Measurements from ENCODE around the gene ASB9. TPM values are rescaled to one million over a fixed set of nuclear protein-coding genes. Genes with fewer than 3 reads are reported as not detected.

The ASB9 gene
- total RNA-seq, 4 donors from 2014 or later: 0.65 to 15.4 (median 2.4) TPM

DNA sequence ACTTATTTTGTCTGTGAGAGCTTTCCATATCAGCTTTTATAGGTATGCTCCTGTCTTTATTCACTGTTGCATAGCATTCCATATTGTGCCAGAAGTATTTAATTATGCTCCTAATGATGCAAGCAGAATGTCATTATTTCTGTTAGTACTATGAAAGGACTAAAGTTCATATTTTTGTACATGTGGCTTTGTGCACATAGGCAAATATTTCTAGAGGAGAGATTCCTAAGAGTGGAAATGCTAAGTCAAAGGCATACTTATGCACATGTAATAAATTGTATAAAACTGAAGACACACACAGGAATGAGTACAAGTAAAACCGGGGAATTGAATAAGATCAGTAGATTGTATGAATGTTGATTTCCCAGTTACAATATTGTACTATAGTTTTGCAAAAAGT, 1.9 kb upstream of the ASB9 start:
- TF ChIP-seq, protein P1, sequence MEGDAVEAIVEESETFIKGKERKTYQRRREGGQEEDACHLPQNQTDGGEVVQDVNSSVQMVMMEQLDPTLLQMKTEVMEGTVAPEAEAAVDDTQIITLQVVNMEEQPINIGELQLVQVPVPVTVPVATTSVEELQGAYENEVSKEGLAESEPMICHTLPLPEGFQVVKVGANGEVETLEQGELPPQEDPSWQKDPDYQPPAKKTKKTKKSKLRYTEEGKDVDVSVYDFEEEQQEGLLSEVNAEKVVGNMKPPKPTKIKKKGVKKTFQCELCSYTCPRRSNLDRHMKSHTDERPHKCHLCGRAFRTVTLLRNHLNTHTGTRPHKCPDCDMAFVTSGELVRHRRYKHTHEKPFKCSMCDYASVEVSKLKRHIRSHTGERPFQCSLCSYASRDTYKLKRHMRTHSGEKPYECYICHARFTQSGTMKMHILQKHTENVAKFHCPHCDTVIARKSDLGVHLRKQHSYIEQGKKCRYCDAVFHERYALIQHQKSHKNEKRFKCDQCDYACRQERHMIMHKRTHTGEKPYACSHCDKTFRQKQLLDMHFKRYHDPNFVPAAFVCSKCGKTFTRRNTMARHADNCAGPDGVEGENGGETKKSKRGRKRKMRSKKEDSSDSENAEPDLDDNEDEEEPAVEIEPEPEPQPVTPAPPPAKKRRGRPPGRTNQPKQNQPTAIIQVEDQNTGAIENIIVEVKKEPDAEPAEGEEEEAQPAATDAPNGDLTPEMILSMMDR (IDR thresholded peaks at IDR 0.05; ENCODE audit: low read depth): no peak

DNA sequence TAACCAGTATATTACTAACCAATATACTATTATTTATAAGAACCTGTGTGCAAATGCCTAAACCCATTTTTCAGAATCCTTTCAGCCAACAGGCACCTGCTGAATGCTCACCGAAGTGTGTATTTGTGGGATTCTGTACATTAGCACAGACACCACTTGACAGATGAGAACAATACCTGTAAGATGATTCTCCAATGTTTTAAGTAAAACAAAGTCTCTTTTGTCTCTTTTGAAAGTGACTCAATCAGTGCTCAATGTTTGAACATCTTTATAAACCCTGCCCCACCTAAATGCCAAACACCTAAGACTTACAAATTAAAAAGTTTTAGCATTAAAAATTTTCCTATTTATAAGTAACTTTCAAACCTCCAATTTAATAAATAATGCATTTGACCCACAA, 763 bp downstream of the ASB9 start:
- TF ChIP-seq, protein P1 (IDR thresholded peaks at IDR 0.05; ENCODE audit: low read depth): no peak

DNA sequence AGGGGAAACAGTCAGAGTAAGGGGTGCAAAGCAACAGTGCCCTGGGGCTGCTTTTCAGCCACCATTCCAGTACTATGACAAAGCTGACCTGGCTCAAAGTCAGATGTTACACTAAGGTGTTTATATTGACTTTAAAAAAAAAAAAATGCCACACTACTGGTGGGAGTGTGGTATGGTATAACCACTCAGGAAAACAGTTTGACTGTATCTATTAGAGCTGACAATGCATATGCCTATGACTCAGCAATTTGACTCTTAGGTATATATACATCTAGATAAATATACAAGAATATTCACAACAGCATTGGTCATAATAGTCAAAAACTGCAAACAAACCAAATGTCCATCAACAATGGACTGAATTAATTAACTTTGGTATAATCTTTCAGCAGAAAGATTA, 15.0 kb downstream of the ASB9 start:
- TF ChIP-seq, protein P1 (IDR thresholded peaks at IDR 0.05; ENCODE audit: low read depth): no peak

DNA sequence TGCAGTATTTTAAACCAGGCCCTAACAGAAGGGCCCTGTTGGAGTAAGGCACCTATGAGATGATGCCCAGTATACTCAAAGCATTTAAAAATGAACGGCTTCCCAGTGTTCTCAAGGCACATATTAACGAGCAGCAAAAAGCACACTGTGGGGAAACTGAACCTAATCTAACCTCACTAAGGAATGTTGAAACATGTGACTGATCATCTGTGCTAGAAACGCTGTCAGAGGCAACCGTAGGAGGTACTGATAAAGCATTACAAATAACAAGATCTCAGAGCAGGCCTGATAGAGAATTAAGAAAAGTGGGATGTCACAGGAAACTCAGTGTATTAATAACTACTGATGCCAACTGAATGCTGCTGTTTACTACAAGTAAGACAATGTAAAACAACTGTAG, 24.0 kb downstream of the ASB9 start:
- TF ChIP-seq, protein P1 (IDR thresholded peaks at IDR 0.05; ENCODE audit: low read depth): no peak

DNA sequence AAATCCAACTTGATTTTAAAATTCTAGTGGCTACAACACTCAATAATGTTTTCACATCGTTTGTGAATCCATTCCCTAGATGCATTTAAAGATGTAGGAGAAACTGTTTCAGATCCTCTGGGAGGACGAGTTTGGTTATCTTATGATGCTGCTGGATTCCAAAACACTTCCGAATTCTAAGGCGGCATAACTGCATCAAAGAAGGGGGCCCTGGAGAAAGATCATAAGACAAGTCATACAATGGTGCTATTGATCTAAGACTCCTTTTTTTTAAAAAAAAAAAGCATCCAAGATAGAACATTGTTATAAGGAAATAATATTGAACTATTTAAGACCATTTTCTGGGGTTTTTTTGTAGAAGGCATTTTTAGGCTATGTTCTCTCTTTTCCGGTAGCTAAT, 25.5 kb downstream of the ASB9 start:
- TF ChIP-seq, protein P1 (IDR thresholded peaks at IDR 0.05; ENCODE audit: low read depth): no peak

DNA sequence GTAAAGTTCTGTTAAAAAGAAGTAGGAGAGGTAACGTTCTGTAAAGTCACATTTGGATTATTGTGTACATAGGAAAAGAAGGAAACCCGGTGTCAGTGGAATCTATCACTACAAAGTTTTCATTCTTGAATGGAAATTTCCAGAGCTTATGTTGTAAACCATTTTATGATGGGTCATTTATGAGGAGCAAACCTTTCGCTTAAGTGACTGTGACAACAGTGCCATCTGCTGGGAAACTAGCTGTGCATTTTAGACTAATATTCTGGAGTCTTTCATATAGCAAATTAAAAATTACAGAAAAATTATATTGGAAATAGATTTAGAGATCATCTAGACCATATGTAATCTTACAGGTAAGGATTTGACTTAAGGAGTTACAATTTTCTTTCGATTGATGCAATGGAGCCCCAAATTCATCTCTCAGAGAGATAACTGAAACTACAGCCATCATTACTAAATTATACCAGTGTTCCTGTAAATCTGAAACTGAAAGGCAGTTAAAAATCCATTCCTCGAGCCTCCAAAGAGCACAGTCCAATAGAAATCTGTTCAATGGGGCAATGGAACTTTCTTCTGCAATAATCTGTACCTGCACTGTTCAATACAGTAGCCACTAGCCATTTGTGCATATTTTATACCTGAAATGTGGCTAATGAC, 26.9 kb downstream of the ASB9 start:
- TF ChIP-seq, protein P1 (IDR thresholded peaks at IDR 0.05; ENCODE audit: low read depth): no peak

DNA sequence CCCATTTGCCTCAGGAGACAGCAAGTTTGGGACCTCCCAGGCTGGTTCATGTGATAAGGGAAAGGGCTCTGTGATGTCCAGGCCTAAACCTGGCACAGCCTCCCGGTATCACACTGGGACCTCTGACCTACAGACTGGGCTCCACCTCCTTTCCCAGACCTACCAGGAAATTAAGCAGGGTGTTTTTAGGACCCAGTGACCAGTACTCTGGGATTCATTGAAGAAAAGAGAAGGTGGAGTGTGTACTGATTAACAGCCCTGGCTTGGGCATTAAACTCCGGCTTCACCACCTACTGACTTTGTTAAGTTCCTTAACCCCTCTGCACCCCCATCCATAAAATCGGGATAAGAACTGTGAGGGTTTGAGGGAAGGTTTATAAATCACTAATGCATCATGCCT, 28.6 kb downstream of the ASB9 start:
- TF ChIP-seq, protein P1 (IDR thresholded peaks at IDR 0.05; ENCODE audit: low read depth): no peak
